Ishikawa (cell line): ENCODE measurements around the gene DIRAS3.

Experiments used
- CEBPB ChIP-seq: IDR thresholded peaks from 2 replicates; pipeline ENCODE4 v1.6.1; 2012
- CREB1 ChIP-seq: IDR thresholded peaks from 2 replicates; pipeline ENCODE4 v1.6.1; 2012; ENCODE audit warnings: low read depth
- EGR1 ChIP-seq: IDR thresholded peaks from 2 replicates; pipeline ENCODE4 v1.6.1; 2012
- EP300 ChIP-seq: IDR thresholded peaks from 2 replicates; pipeline ENCODE4 v1.6.1; 2012; ENCODE audit warnings: borderline replicate concordance
- FOXM1 ChIP-seq: IDR thresholded peaks from 2 replicates; pipeline ENCODE4 v1.6.1; 2012; ENCODE audit warnings: low read depth, borderline replicate concordance
- NFIC ChIP-seq: IDR thresholded peaks from 2 replicates; pipeline ENCODE4 v1.6.1; 2012
- RAD21 ChIP-seq: IDR thresholded peaks from 2 replicates; pipeline ENCODE4 v1.6.1; 2012; ENCODE audit warnings: low read depth
- TAF1 ChIP-seq: IDR thresholded peaks from 2 replicates; pipeline ENCODE4 v1.6.1; 2012; ENCODE audit warnings: low read depth, mild to moderate bottlenecking
- TCF12 ChIP-seq: IDR thresholded peaks from 2 replicates; pipeline ENCODE4 v1.6.1; 2012; ENCODE audit warnings: low read depth
- TEAD4 ChIP-seq: IDR thresholded peaks from 2 replicates; pipeline ENCODE4 v1.6.1; 2012
- USF1 ChIP-seq: IDR thresholded peaks from 2 replicates; pipeline ENCODE4 v1.6.1; 2012
- YY1 ChIP-seq: IDR thresholded peaks from 2 replicates; pipeline ENCODE4 v1.6.1; 2012; ENCODE audit warnings: low read depth
- ZBTB7A ChIP-seq: IDR thresholded peaks from 2 replicates; pipeline ENCODE4 v1.6.1; 2012; ENCODE audit warnings: low read depth
- TF ChIP-seq, protein P1 (sequence below): IDR thresholded peaks from 2 replicates; pipeline ENCODE4 v1.6.1; 2012
- TF ChIP-seq, protein P2 (sequence below): IDR thresholded peaks from 2 replicates; pipeline ENCODE4 v1.6.1; 2012; ENCODE audit warnings: low read depth, mild to moderate bottlenecking

DIRAS3 gene

GRCh38 chr1:68051475-68051874, 1.0 kb upstream of the DIRAS3 start:
- no peak for TF ChIP-seq TAF1
- TF ChIP-seq, protein P1, sequence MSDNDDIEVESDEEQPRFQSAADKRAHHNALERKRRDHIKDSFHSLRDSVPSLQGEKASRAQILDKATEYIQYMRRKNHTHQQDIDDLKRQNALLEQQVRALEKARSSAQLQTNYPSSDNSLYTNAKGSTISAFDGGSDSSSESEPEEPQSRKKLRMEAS: no peak
- no peak for TF ChIP-seq TCF12
- TF ChIP-seq EGR1: no peak
- no peak for TF ChIP-seq CREB1
- TF ChIP-seq, protein P2, sequence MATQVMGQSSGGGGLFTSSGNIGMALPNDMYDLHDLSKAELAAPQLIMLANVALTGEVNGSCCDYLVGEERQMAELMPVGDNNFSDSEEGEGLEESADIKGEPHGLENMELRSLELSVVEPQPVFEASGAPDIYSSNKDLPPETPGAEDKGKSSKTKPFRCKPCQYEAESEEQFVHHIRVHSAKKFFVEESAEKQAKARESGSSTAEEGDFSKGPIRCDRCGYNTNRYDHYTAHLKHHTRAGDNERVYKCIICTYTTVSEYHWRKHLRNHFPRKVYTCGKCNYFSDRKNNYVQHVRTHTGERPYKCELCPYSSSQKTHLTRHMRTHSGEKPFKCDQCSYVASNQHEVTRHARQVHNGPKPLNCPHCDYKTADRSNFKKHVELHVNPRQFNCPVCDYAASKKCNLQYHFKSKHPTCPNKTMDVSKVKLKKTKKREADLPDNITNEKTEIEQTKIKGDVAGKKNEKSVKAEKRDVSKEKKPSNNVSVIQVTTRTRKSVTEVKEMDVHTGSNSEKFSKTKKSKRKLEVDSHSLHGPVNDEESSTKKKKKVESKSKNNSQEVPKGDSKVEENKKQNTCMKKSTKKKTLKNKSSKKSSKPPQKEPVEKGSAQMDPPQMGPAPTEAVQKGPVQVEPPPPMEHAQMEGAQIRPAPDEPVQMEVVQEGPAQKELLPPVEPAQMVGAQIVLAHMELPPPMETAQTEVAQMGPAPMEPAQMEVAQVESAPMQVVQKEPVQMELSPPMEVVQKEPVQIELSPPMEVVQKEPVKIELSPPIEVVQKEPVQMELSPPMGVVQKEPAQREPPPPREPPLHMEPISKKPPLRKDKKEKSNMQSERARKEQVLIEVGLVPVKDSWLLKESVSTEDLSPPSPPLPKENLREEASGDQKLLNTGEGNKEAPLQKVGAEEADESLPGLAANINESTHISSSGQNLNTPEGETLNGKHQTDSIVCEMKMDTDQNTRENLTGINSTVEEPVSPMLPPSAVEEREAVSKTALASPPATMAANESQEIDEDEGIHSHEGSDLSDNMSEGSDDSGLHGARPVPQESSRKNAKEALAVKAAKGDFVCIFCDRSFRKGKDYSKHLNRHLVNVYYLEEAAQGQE: no peak
- TF ChIP-seq FOXM1: no peak
- TF ChIP-seq USF1: no peak
- no peak for TF ChIP-seq EP300
- TF ChIP-seq NFIC: no peak
- no peak for TF ChIP-seq YY1
- TF ChIP-seq ZBTB7A: no peak
- no peak for TF ChIP-seq CEBPB
- no peak for TF ChIP-seq TEAD4
- no peak for TF ChIP-seq RAD21

DNA sequence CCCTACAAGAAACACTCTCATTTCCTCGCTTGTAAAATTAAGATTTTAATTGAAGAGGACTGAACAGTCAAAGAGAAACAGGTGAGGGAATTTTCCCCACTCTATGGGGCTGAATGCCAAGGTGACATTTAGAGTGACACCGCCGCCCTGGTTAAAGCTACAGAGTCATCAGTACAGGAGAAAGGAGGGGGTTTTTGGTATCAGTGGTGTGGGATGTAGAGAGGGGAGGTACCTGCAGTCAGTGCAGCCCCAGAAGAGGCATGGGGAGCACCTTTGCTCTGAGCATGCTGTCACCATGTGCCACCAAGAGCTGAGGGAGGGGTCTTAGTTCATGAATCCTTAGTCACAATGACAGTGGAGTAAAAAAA, 2.8 kb downstream of the DIRAS3 start:
- TF ChIP-seq ZBTB7A: no peak
- TF ChIP-seq FOXM1: no peak
- no peak for TF ChIP-seq CREB1
- TF ChIP-seq, protein P1: no peak
- TF ChIP-seq RAD21: no peak
- no peak for TF ChIP-seq EP300
- no peak for TF ChIP-seq YY1
- TF ChIP-seq EGR1: no peak
- TF ChIP-seq USF1: no peak
- no peak for TF ChIP-seq NFIC
- TF ChIP-seq CEBPB: no peak
- TF ChIP-seq TEAD4: no peak
- no peak for TF ChIP-seq TCF12
- TF ChIP-seq, protein P2: no peak
- TF ChIP-seq TAF1: no peak

DNA sequence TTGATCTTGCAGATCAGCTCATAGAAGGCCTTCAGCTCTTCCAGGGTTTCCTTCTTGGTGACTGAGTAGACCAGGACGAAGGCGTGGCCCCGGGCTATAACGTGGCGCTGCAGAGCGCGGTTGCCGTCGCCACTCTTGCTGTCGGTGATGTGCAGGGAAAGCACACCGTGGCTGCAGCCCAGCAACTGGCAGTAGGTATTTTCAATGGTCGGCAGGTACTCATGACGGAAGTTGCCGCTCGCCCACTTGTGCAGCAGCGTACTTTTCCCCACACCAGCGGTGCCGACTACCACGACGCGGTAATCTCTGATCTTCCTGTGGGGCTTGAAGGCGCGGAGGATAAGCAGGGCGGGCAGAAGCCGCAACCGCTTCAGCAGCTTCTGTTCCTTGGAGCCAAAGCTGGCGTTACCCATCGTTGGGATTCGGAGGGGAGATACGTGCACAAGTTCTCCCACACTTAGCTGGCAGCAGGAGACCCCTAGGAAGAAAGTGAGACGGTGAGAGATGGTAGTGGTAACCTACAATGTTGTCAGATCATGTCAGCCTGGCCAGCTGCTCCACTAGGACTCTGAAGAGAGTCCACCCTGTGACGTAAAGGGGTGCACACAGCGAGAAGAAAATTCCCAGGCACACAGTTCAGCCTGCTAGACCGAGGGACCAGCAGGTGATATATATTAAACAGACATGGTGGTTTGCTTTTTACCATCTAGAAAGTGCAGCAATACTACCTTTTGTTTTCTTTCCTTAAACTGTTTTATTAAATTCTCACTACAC, 3.4 kb downstream of the DIRAS3 start:
- TF ChIP-seq ZBTB7A (no peak), YY1 (no peak), EGR1 (no peak), USF1 (no peak), RAD21 (no peak), CEBPB (no peak), FOXM1 (no peak)
- TF ChIP-seq, protein P2: no peak
- TF ChIP-seq, protein P1: no peak

DNA sequence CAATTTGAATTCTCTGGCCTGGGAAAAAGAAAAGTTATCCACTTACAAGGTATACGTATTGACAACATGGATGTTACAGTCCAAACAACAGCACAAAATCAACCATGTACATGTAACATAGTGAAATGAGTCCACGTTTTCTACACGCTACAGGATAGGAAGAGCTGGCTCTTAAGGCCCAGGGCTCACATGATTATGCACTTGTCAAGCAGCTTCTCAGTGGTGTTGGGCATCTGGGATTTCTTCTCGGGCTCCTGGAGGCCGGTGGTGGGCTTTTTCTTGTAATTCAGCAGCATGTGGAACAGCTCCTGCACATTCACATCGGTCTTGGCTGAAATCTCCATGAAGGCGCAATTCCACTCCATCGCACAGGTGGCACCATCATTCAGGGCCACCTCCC, 4.0 kb downstream of the DIRAS3 start:
- TF ChIP-seq ZBTB7A: no peak
- TF ChIP-seq USF1: no peak
- TF ChIP-seq NFIC: no peak
- TF ChIP-seq TEAD4: no peak
- no peak for TF ChIP-seq CREB1
- TF ChIP-seq TAF1: no peak
- no peak for TF ChIP-seq EGR1
- TF ChIP-seq, protein P1: no peak
- no peak for TF ChIP-seq RAD21
